Naive thymus-derived CD4-positive, alpha-beta T cell (primary cell): ENCODE results near the gene FAM177B. TPM values are rescaled to one million over a fixed set of nuclear protein-coding genes. Genes with fewer than 3 reads are reported as not detected.
A peak's percentile ranks its signal among the peaks of the same experiment; 100 is the strongest.

Experiments used
- ATAC-seq: fragments of 150-1000 bp; cut with Tn5 transposase; 2 replicates; pipeline ENCODE4 v1.10.0; 2021; ENCODE audit warnings: mild to moderate bottlenecking, moderate library complexity
- CTCF ChIA-PET: fragments of 350-600 bp; sonication (Branson Sonifier 250); formaldehyde crosslinking; loops from one replicate; lab custom pipeline; 2021; ENCODE audit warnings: antibody characterized with exemption; lab: Charles Lee
- POLR2A ChIA-PET: fragments of 350-600 bp; sonication (Branson Sonifier 250); formaldehyde crosslinking; loops from one replicate; lab custom pipeline; 2021; ENCODE audit warnings: antibody characterized with exemption, inconsistent platforms; lab: Charles Lee
- DNase-seq, 9 donors: peaks; one replicate each; pipeline versions ENCODE4 v3.0.0 to v3.0.0-alpha.2; 2020 to 2022; ENCODE audit warnings: mixed read lengths in 1 of 9
- H3K27ac ChIP-seq: one replicate; pipeline ENCODE4 v1.7.0; 2013; ENCODE audit warnings: mild to moderate bottlenecking, low read depth, low read length, moderate library complexity
- H3K27me3 ChIP-seq, 2 donors: one replicate each; pipeline ENCODE4 v1.7.0; 2013; ENCODE audit warnings: low read length in 2 of 2, mild to moderate bottlenecking in 2 of 2, moderate library complexity in 2 of 2; ENCODE audit not compliant: control insufficient read depth in 2 of 2, insufficient read depth in 2 of 2
- H3K36me3 ChIP-seq, 3 experiments: 1 replicate in 2 of 3; 2 replicates in 1 of 3; pipeline ENCODE4 v1.7.0; 2013; ENCODE audit warnings: low read length in 3 of 3, mild to moderate bottlenecking in 3 of 3, moderate library complexity in 1 of 3; ENCODE audit not compliant: insufficient read depth in 3 of 3, control insufficient read depth in 2 of 3
- H3K4me1 ChIP-seq, 2 donors: one replicate each; pipeline ENCODE4 v1.7.0; 2013; ENCODE audit warnings: low read length in 2 of 2, mild to moderate bottlenecking in 2 of 2, moderate library complexity in 1 of 2; ENCODE audit not compliant: control insufficient read depth in 2 of 2, insufficient read depth in 2 of 2
- H3K4me3 ChIP-seq: 2 replicates; pipeline ENCODE4 v1.7.0; 2013; ENCODE audit warnings: mild to moderate bottlenecking, low read length
- H3K9me3 ChIP-seq, 3 experiments: 1 replicate in 2 of 3; 2 replicates in 1 of 3; pipeline ENCODE4 v1.7.0; 2013; ENCODE audit warnings: low read length in 3 of 3; ENCODE audit not compliant: control insufficient read depth in 2 of 3
- H3K27ac Mint-ChIP-seq, 9 donors: one replicate each; pipeline ENCODE4 v1.8.0; 2020 to 2022; ENCODE audit warnings: mixed read lengths in 9 of 9, mild to moderate bottlenecking in 8 of 9, moderate library complexity in 5 of 9, inconsistent platforms in 2 of 9
- H3K27me3 Mint-ChIP-seq, 5 donors: one replicate each; pipeline ENCODE4 v1.8.0; 2021 to 2022; ENCODE audit warnings: mixed read lengths in 5 of 5, mild to moderate bottlenecking in 1 of 5
- H3K36me3 Mint-ChIP-seq, 5 donors: one replicate each; pipeline ENCODE4 v1.8.0; 2020 to 2022; ENCODE audit warnings: mixed read lengths in 5 of 5, mild to moderate bottlenecking in 3 of 5, inconsistent platforms in 1 of 5
- H3K4me1 Mint-ChIP-seq, 7 donors: one replicate each; pipeline ENCODE4 v1.8.0; 2020 to 2022; ENCODE audit warnings: mixed read lengths in 7 of 7, mild to moderate bottlenecking in 3 of 7, inconsistent platforms in 1 of 7
- H3K4me3 Mint-ChIP-seq, 10 donors: one replicate each; pipeline ENCODE4 v1.8.0; 2020 to 2022; ENCODE audit warnings: mild to moderate bottlenecking in 10 of 10, mixed read lengths in 10 of 10, moderate library complexity in 6 of 10, inconsistent platforms in 2 of 10
- H3K9me3 Mint-ChIP-seq, 11 donors: one replicate each; pipeline ENCODE4 v1.8.0; 2020 to 2022; ENCODE audit warnings: mixed read lengths in 11 of 11, mild to moderate bottlenecking in 4 of 11, inconsistent platforms in 1 of 11, moderate library complexity in 1 of 11
- intact Hi-C, 2 donors: fragments of 100-400 bp; cut with micrococcal nuclease; formaldehyde crosslinking; loops; one replicate each; pipeline ENCODE4 v1.15.1; 2023
- polyA plus RNA-seq, 2 donors: library from polyadenylated mRNA; unstranded; fragments of 300-500 nt; fragmentation: Illumina TruSeq; gene quantifications; one replicate each; pipeline ENCODE4 v1.2.3, GENCODE V29; 2021
- total RNA-seq, 6 experiments: library from RNA in 5 of 6; stranded (reverse) in 5 of 6; gene quantifications; 1 replicate in 5 of 6; 2 replicates in 1 of 6; pipeline ENCODE4 v1.2.3 and lab custom pipeline; 2021 to 2026

FAM177B gene
- total and polyA plus RNA-seq, 7 experiments from 2014 or later: not detected

- no peak overlapping the region for H3K27ac Mint-ChIP-seq
- H3K9me3 ChIP-seq: no peaks in the 10 kb centered on the region
- intact Hi-C loops: no loop called here
- H3K4me3 Mint-ChIP-seq: no peak overlapping the region
- no peak overlapping the region for H3K27ac ChIP-seq
- H3K9me3 Mint-ChIP-seq: peaks cover 0 to 7% (median 0%) of the 10 kb centered on the region in 11 donors
- no peaks in the 10 kb centered on the region for H3K36me3 Mint-ChIP-seq
- H3K4me1 ChIP-seq: no peaks in the 10 kb centered on the region
- ChIA-PET CTCF (no interaction called here), POLR2A (no interaction called here)
- H3K27me3 ChIP-seq: no peaks in the 10 kb centered on the region
- peaks cover 11 to 27% (median 20%) of the 10 kb centered on the region in 5 donors for H3K27me3 Mint-ChIP-seq
- H3K36me3 ChIP-seq: no peaks in the 10 kb centered on the region
- no peak for ATAC-seq
- H3K4me1 Mint-ChIP-seq: peaks cover 0 to 6% (median 0%) of the 10 kb centered on the region in 7 donors
- no peak for DNase-seq
- no peak overlapping the region for H3K4me3 ChIP-seq
These were observed 48.5 kb downstream of the FAM177B start for GRCh38 chr1:222785529-222785928.

GRCh38 chr1:222786121-222786520 lies 49.1 kb downstream of the FAM177B start:
- no peaks in the 10 kb centered on the region for H3K36me3 Mint-ChIP-seq
- H3K27me3 Mint-ChIP-seq: peaks cover 11 to 25% (median 14%) of the 10 kb centered on the region in 5 donors
- H3K9me3 Mint-ChIP-seq: peaks cover 0 to 7% (median 0%) of the 10 kb centered on the region in 11 donors
- Histone ChIP-seq H3K36me3 (no peaks in the 10 kb centered on the region), H3K27ac (no peak overlapping the region), H3K27me3 (no peaks in the 10 kb centered on the region), H3K9me3 (no peaks in the 10 kb centered on the region), H3K4me1 (no peaks in the 10 kb centered on the region), H3K4me3 (no peak overlapping the region)
- ATAC-seq: no peak
- CTCF ChIA-PET: no interaction called here
- no peak overlapping the region for H3K4me3 Mint-ChIP-seq
- peaks cover 0 to 11% (median 0%) of the 10 kb centered on the region in 7 donors for H3K4me1 Mint-ChIP-seq
- no peak for DNase-seq
- H3K27ac Mint-ChIP-seq: peak overlapping the region in 1 of 9 donors; percentile 57
- POLR2A ChIA-PET: no interaction called here
- intact Hi-C loops: no loop called here

DNA sequence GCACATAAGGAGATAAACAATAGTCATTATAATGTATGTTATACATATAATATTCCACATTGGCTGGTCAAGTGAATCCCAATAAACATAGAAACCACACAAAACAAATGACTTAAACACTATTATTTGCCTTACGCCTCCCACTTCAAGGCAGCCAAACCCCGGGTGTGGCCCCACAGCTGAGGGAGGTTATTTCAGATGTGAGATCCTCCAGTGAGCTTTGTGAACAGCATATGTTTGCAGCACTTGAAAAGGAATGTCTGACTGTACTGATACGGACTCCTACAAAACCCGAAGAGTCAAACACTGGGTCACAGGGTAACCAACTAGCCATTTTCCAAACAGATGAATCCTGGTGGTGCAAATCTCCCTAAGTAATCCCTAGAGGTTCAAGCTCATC lies 50.7 kb downstream of the FAM177B start:
- H3K27ac Mint-ChIP-seq: no peak overlapping the region
- CTCF ChIA-PET: no interaction called here
- H3K9me3 Mint-ChIP-seq: peaks cover 0 to 7% (median 0%) of the 10 kb centered on the region in 11 donors
- no peaks in the 10 kb centered on the region for H3K36me3 ChIP-seq
- no peak for ATAC-seq
- no peaks in the 10 kb centered on the region for H3K27me3 ChIP-seq
- no peak overlapping the region for H3K4me3 ChIP-seq
- H3K4me1 Mint-ChIP-seq: peaks cover 0 to 17% (median 0%) of the 10 kb centered on the region in 7 donors
- intact Hi-C loops: no loop called here
- H3K4me3 Mint-ChIP-seq: no peak overlapping the region
- H3K27me3 Mint-ChIP-seq: peaks cover 0 to 22% (median 5%) of the 10 kb centered on the region in 5 donors
- H3K9me3 ChIP-seq: no peaks in the 10 kb centered on the region
- no peak for DNase-seq
- POLR2A ChIA-PET: no interaction called here
- no peaks in the 10 kb centered on the region for H3K36me3 Mint-ChIP-seq
- H3K4me1 ChIP-seq: no peaks in the 10 kb centered on the region
- H3K27ac ChIP-seq: no peak overlapping the region

- Mint-ChIP-seq H3K4me1 (peaks cover 0 to 17% (median 0%) of the 10 kb centered on the region in 7 donors), H3K27ac (no peak overlapping the region), H3K36me3 (no peaks in the 10 kb centered on the region), H3K9me3 (peaks cover 0 to 7% (median 0%) of the 10 kb centered on the region in 11 donors), H3K27me3 (peaks cover 0 to 20% (median 2%) of the 10 kb centered on the region in 5 donors), H3K4me3 (no peak overlapping the region)
- Histone ChIP-seq H3K9me3 (no peaks in the 10 kb centered on the region), H3K4me3 (no peak overlapping the region), H3K27me3 (no peaks in the 10 kb centered on the region), H3K27ac (no peak overlapping the region), H3K36me3 (no peaks in the 10 kb centered on the region), H3K4me1 (no peaks in the 10 kb centered on the region)
- POLR2A ChIA-PET: no interaction called here
- no peak for ATAC-seq
- no peak for DNase-seq
- intact Hi-C loops: no loop called here
- CTCF ChIA-PET: no interaction called here
These were observed 51.6 kb downstream of the FAM177B start for GRCh38 chr1:222788402-222789156.

DNA sequence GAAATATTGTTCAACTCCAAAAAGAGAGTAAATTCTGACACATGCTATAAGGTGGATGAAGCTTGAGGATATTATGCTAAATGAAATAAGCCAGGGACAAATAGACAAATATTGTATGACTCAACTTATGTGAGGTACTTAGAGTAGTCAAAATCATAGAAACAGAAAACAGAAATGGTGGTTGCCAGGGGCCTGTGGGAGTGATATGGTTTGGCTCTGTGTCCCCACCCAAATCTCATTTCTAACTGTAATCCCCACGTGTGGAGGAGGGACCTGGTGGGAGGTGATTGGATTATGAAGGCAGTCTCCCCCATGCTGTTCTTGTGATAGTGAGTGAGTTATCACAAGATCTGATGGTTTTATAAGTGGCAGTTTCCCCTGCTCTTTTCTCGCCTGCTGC lies 53.1 kb downstream of the FAM177B start:
- peaks cover 0 to 8% (median 0%) of the 10 kb centered on the region in 5 donors for H3K27me3 Mint-ChIP-seq
- Histone ChIP-seq H3K27ac (no peak overlapping the region), H3K36me3 (no peaks in the 10 kb centered on the region), H3K4me3 (no peak overlapping the region), H3K9me3 (no peaks in the 10 kb centered on the region), H3K27me3 (no peaks in the 10 kb centered on the region), H3K4me1 (no peaks in the 10 kb centered on the region)
- no peaks in the 10 kb centered on the region for H3K36me3 Mint-ChIP-seq
- H3K27ac Mint-ChIP-seq: no peak overlapping the region
- POLR2A ChIA-PET: no interaction called here
- no peak overlapping the region for H3K4me3 Mint-ChIP-seq
- no peak for DNase-seq
- no peak for ATAC-seq
- peaks cover 0 to 7% (median 0%) of the 10 kb centered on the region in 11 donors for H3K9me3 Mint-ChIP-seq
- CTCF ChIA-PET: interaction anchor here (0.6 kb wide), 1 partner anchor 334 kb away, joined by 3 read pairs; no protein-coding TSS in a partner anchor
- intact Hi-C loops: loop anchor here in 1 of 2 donors (5.0 kb wide), 1 partner anchor 907 kb away; no protein-coding TSS in a partner anchor
- H3K4me1 Mint-ChIP-seq: peaks cover 0 to 17% (median 0%) of the 10 kb centered on the region in 7 donors

DNA sequence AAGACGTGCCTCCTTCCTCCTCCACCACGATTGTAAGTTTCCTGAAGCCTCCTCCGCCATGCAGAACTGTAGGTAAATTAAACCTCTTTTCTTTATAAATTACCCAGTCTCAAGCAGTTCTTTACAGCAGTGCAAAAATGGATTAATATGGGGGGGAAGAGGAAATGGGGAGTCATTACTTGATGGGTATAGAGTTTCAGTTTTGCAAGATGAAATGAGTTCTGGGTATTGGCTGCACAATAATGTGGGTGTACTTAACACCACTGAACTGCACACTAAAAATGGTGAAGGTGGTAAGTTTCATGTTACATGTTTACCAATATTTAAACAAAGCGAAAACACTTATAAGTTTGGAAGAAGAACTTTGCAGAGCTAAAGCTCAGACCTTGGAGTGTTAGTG lies 53.5 kb downstream of the FAM177B start:
- Mint-ChIP-seq H3K9me3 (peaks cover 0 to 7% (median 0%) of the 10 kb centered on the region in 11 donors), H3K4me3 (no peak overlapping the region), H3K27ac (no peak overlapping the region), H3K36me3 (no peaks in the 10 kb centered on the region), H3K4me1 (peaks cover 0 to 17% (median 0%) of the 10 kb centered on the region in 7 donors), H3K27me3 (peaks cover 0 to 5% (median 0%) of the 10 kb centered on the region in 5 donors)
- CTCF ChIA-PET: no interaction called here
- ATAC-seq (no peak), DNase-seq (no peak)
- intact Hi-C loops: loop anchor here in 1 of 2 donors (5.0 kb wide), 1 partner anchor 907 kb away; no protein-coding TSS in a partner anchor
- POLR2A ChIA-PET: no interaction called here
- H3K36me3 ChIP-seq: no peaks in the 10 kb centered on the region
- no peaks in the 10 kb centered on the region for H3K4me1 ChIP-seq
- no peak overlapping the region for H3K27ac ChIP-seq
- no peak overlapping the region for H3K4me3 ChIP-seq
- no peaks in the 10 kb centered on the region for H3K27me3 ChIP-seq
- no peaks in the 10 kb centered on the region for H3K9me3 ChIP-seq
